HG03521 (cell line): ENCODE measurements around the gene ERICH6.

ENCODE experiments used
- ATAC-seq: cut with Tn5 transposase; IDR thresholded peaks from one replicate; pipeline ENCODE4 v1.9.1; 2021; ENCODE audit warnings: mild to moderate bottlenecking, moderate library complexity; ENCODE audit not compliant: unreplicated experiment

ERICH6 gene

GRCh38 chr3:150703756-150704344 is at the start of gene ERICH6:
ERICH6 (minus strand) TSS chr3:150703920; CDS start chr3:150703898, 22 bp downstream.
- peak; percentile 99 for ATAC-seq

DNA sequence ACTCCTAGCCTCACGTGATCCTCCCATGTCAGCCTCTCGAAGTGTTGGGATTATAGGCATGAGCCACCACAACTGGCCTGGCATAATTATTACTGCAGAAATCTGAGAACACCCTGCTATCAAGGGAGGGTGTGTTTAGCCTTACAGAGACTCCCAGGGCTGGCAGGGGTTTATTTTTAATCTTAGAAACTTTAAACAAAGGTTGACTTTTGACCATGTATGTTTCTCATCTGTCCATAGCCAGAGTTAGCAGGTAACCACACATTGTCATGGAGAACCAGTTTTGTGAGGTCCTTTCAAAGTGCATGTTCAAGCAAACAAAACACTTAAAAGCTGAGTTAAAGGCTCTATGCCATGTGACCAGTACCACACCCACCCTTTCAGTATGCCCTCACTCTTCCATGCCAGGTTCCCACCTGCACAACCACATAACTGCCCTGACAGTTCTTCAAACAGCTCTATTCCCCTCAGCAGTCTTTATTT is 48.1 kb upstream of the ERICH6 start:
- ATAC-seq, result no peak

DNA sequence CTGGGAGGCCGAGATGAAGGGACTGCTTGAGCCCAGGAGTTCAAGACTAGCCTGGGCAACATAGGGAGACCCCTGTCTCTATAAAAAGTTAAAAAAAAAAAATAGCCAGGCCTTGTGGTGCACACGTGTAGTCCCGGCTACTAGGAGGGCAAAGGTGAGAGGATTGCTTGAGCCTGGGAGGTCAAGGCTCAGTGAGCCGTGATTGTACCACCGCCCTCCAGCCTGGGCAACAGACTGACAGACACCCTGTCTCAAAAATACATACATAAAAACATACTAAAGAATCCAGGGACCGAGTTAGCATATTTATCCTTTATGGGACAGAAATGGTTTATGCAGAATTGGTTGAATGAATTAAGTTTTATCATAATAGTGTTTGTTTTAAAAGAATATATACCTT is 45.5 kb upstream of the ERICH6 start:
- ATAC-seq, result no peak

DNA sequence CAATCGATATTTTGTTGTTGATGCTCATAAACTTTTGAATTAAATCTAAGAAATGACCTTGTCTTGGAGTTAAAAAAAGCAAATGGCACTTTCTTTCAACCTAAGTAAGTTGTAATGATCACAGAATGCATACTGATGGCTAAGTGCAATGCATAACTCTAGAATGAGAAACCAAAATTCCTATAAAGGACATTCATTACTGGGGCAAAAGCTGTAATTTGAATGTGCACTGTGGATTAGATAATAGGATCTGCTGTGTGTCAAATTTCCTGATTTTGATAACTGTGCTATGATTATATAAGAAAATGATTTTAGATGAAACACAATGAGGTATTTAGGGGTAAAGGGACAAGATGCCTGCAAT is 44.9 kb upstream of the ERICH6 start:
- no peak for ATAC-seq

DNA sequence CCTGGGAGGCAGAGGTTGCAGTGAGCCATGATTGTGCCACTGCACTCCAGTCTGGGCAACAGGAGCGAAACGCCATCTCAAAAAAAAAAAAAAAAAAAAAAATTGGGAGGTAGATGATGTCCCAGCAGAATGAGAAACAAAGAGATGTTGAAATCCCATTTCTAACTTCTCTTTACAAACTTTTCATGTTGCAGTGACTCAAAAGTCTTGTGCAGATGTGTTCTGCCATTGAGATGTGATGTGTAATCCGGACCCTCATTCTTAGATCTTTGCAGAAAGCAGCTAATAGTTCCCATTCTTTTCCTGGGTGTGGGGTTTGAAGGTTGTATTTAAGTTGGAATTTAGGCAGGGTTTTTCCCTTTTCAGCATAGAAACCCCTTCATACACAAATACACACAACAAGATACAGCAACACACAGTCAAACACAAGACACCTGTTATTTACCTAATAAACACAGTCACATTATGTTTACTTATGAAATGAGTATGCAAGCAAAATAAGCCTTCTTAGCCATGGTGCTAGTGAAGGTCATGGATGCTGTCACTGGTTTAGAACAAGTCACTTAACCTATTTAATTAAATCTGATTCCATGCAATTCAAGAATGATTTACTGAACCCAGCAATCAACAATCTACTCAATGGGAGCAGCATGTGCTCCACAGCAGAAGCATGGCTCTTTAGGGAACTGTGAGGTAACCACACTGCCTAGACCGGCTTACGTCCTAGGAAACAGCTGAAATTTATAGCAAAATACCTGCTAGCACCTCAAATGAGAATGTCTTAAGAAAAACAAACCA is 44.4 kb upstream of the ERICH6 start:
- no peak for ATAC-seq

- no peak for ATAC-seq
Observed at GRCh38 chr3:150746791-150747590, 43.3 kb upstream of the ERICH6 start.

- ATAC-seq, result no peak
Observed at GRCh38 chr3:150745832-150746231, 42.1 kb upstream of the ERICH6 start.

GRCh38 chr3:150744919-150745211 is 41.1 kb upstream of the ERICH6 start:
- no peak for ATAC-seq

DNA sequence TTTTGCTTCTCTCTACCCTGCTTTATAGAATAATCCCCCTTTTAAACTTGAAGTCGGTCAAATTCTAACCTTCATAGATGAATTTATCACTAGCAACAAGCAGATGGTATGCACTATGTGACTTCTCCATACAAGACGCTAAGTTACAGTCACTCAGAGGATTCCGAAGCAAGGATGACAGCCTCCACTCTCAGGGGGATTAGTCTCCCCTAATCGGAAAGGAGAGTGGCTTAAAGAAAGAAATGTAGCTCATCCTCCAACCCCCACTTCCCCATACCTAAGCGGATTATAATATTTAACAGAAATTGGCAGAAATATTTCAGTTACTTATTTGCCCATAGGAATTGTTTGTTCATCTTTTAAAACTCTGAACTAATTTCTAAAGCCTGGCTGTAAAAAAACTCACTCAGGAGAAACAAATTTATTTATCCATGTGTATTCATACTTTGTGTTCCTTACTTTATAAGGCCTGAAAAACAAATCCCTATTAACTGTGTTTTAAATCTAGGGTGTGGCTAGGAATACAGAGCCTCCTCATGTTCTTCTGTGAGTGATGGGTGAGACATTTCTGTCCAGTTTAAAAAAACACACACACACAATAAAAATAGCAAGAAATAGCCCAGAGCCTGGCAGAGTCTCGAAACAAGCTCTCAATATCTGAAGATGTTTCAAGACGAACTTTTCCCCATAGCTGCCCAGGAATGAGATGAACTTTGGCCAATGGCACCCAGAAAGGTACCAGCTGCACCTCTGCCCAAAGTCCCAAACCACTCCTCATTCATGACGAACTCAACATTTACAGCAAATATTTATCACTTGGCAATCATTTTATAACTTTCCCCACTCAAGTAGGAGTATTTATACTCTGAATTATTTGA is 40.6 kb upstream of the ERICH6 start:
- no peak for ATAC-seq

- no peak for ATAC-seq
Observed at GRCh38 chr3:150743508-150743907, 39.8 kb upstream of the ERICH6 start.

DNA sequence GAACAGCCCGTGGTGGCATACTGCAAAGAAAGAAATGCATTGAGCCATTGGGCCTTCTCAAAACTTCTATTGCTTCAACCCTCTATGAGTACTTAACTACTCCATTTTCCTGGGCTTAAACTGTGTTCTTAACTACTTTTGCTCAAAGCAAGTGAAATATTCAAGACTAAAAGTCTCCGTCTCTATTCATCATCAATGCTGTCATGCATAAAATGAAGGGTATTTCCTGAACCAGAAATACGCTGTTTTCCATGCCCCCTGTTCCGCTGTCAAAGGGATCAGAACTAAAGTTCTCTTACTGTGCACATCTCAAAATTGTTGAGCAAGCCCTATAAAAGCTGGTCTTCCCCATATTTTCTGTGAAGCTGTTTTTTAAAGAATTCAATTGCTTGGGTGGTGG is 39.0 kb upstream of the ERICH6 start:
- ATAC-seq, result no peak

DNA sequence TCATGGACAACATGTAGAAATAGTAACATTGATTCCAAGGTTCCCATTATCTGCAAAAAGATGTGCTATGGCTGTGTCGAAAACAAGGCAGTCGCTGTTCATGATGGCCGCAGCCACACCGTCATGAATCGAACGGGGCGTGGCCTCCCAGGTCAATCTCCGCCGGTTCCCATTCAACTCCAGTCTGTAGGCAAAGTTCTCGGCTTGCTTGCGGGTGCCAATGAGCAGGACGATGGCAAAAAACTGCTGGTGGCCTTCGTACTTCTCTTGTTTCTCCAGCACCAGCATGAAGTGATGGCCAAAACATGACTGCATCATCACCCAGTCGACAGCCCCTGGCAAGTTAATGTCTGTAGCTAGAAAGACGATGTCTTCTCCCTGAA is 38.4 kb upstream of the ERICH6 start:
- ATAC-seq, result no peak

DNA sequence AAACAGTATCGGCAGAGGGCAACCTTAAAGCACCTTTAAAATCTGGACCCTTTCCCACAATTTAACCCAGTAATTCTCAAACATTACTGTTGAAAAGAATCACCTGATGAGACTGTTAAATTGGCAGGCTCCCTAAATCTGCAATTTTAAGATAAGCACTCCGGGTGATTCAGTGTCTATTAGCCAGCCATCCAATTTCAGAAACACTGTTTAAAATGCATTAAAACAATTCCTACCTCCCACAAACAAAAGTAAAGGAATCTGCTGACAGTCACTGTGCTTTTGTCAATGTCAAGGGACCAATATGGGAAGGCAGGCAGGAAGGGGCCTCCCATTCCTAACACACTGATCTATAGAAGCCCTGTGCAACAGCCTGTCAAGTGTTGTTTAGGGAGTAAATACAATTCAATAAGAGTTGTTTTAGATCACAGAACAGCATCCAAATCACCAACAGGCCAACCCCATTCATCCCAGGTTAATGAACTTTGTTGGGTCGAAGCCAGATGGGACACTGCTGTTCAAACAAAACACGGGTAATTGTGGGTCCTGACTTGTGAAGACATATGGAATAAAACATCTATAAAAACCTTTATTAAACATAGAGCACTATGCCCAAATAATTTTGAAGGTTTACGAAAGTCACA is 37.9 kb upstream of the ERICH6 start:
- no peak for ATAC-seq

DNA sequence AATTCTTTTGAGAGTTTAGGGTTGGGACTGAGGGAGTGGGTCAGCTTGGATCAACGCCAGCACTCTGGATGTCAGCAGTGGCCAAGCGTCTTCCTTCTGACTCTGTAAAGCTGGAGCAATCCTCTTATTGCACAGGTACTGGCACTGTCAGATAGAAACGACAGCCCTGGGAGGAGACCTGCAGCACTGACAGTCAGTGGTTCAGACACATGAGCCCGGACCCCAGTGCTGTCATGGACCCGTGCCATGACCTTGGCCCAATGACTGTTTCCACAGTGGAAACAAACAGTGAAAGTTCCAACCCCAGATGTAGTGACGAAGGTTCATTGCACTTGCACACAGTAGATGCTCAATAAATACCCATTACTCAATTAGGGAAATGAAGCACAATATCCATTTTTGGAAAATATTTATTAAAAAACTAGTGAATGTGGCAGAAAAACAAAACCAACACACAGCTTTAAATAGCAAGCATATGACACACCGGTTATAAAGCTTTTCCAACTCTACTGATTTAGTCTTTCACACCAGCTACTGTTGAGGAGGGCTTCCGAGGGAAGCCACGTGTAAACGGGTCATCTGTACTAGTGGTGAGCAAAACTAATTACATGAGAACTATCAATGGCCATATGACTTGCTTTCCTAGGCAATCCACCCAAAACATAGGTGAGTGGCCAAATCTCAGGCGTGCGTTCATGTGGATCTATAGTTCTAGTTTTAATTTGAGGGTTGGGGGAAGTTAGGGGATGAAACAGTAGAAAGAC is 37.2 kb upstream of the ERICH6 start:
- no peak for ATAC-seq

GRCh38 chr3:150739877-150740645 is 36.3 kb upstream of the ERICH6 start:
- no peak for ATAC-seq

DNA sequence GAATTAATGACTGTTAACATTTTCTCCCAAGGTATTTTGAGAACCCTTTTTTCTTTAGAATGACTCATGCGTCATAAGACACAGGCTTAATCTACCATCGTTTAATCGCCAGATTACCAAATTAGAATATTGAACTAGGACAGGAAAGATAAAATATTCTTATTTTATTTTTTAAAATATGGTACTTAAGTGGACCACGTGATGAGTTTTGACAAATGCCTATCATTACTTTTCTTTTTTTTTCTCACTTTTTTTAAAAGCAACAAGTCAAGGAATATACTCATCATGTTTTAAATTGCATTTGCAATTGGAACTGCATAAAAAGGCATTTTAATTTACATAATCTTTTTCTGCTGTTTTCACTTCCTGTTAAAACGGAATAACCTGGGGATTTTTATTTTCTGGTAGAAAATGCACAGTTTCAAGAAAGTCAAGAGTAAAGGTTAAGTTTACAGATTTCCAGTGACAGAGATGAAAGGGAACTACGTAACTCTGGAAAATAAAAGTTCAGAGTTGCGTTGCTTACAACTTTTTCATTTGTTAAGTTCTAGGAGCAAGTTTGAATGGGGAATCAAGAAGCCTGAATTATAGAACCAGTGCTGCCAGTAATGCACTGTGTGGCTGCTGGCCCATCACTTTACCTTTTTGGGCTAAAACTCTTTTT is 35.6 kb upstream of the ERICH6 start:
- ATAC-seq, result no peak

DNA sequence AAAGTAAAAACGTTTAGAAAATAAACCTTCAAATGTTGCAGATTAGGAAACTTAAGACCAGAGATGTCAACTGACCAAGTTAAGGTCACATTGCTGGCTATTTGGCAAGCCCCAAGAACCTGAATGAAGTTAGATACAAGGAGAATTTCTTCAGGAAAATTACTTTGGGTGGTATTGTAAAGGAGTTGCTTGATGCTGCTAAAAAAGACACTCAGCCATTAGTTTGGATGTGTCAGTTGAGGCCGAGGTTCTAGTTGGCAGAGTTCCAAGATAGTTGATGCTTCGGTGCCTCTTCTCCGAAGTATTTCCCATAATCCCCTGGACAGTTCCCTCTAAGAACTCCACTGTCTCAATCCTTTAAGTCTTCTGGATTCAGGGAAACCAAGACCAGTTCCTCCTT is 35.0 kb upstream of the ERICH6 start:
- ATAC-seq, result no peak

- no peak for ATAC-seq
Observed at GRCh38 chr3:150737874-150738679, 34.4 kb upstream of the ERICH6 start.
